ENCODE measurements around the gene GTF3C1.

DNA sequence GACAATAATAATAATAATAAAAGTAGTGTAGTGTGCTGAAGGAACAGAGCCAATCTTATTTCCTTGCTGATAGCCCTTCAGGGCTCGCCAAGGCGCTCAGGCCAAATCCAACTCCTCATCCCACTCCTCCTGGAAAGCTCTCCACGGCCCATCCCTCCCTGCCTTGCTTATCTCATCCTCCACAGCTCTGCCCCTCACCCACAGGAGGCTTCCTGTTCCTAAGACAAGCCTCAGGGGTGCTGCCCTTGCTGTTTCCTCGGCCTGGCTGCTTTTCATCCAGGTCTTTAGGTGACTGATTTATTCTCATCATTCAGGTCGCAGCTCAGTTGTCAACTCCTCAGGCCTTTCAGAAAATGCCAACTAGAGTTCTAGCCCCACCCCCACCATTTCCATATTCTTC lies 11.2 kb downstream of the GTF3C1 start:
- TF ChIP-seq POLR2A (IDR thresholded peaks at IDR 0.05): no peak
- TF ChIP-seq, protein P1, sequence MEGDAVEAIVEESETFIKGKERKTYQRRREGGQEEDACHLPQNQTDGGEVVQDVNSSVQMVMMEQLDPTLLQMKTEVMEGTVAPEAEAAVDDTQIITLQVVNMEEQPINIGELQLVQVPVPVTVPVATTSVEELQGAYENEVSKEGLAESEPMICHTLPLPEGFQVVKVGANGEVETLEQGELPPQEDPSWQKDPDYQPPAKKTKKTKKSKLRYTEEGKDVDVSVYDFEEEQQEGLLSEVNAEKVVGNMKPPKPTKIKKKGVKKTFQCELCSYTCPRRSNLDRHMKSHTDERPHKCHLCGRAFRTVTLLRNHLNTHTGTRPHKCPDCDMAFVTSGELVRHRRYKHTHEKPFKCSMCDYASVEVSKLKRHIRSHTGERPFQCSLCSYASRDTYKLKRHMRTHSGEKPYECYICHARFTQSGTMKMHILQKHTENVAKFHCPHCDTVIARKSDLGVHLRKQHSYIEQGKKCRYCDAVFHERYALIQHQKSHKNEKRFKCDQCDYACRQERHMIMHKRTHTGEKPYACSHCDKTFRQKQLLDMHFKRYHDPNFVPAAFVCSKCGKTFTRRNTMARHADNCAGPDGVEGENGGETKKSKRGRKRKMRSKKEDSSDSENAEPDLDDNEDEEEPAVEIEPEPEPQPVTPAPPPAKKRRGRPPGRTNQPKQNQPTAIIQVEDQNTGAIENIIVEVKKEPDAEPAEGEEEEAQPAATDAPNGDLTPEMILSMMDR (IDR thresholded peaks at IDR 0.05): no peak

All from adrenal gland (tissue), 5 donors.